Cerebellar cortex (tissue), 1 donor: ENCODE data around the gene GSTT4.
"Not testable (repeated sequence)": the region's sequence is repeated elsewhere in the genome, so short reads cannot be mapped to it uniquely, and the experiment has no call there.

Experiments
- DNase-seq: peaks from one replicate; pipeline ENCODE4 v3.0.0-alpha.2; 2015; ENCODE audit warnings: low spot score

Gene GSTT4

DNA sequence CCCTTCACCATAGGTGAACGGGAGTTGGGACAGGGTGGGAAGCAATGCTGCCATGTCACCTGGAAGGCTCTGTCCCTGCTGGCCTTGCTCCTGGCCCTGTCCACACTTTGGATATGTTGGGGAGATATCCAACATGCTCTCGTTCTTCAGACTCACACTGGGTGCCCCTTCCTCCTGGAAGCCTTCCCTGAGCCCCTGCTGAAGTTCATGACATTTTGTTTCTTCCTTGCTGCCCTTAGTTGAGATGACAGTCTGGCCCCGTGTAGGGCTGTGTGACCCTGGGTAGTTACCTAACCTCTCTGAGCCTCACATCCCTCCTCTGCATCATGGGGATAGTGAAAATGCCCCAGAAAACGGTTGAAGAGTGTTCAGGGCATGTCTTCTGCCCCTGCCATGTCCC, 51.8 kb downstream of the GSTT4 start:
- not testable (repeated sequence) for DNase-seq

- DNase-seq: not testable (repeated sequence)
Observed at GRCh38 chr22:23952794-23953405, 52.4 kb downstream of the GSTT4 start.

DNA sequence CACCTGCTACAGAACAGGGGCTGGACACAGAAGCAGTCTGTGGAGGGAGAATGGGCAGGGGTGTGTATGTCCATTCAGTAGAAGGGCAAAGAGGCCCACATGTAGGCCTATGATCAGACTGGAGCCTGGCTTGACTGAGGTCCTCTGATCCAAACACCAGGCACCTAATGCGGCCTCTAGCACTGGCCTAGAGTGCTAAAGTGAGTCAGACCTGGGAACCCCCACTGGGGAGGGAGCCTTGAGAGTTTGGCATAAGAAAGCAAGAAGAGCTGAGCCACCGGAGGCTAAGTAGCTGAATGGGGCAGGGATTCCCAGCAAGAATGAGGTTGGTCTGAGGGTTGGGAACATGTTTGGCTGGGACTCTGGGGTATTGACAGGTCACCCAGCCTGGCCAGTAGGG, 53.9 kb downstream of the GSTT4 start:
- not testable (repeated sequence) for DNase-seq

DNA sequence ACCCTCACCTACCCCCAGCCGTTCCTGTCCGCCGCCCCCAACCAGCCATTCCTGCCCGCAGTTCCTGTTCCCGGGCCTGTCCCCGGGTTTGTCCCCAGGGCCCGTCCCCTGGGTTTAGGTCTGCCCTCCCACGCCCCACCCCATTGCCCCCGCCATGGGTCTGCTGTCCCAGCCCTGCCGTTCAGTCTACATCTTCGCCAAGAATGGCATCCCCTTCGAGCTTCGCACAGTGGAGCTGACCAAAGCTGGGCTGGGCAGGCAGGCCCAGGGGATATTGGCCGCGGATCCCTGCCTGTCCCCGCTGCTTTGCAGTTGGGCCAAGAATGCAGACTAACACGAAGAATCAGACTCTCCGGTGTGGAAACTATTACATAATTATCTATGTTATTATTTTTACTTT, 55.5 kb downstream of the GSTT4 start:
- not testable (repeated sequence) for DNase-seq
